WTC11 (cell line): ENCODE data around the gene MRPL39. TPM values are rescaled to one million over a fixed set of nuclear protein-coding genes. Genes with fewer than 3 reads are reported as not detected.

Experiments used
- CREM ChIP-seq: sonication (generic); formaldehyde crosslinking; IDR thresholded peaks from 2 replicates; pipeline ENCODE4 v1.8.1; 2022; ENCODE audit warnings: mild to moderate bottlenecking, missing genetic modification reagents, moderate library complexity
- ESRRA ChIP-seq: sonication (generic); formaldehyde crosslinking; IDR thresholded peaks from 2 replicates; pipeline ENCODE4 v1.8.1; 2022; ENCODE audit warnings: mild to moderate bottlenecking, missing genetic modification reagents, borderline replicate concordance
- ETV6 ChIP-seq: sonication (generic); formaldehyde crosslinking; IDR thresholded peaks from 2 replicates; pipeline ENCODE4 v1.8.1; 2022; ENCODE audit warnings: mild to moderate bottlenecking, missing genetic modification reagents
- JAZF1 ChIP-seq: fragments of 250-450 bp; sonication (Bioruptor Pico); IDR thresholded peaks from 2 replicates; pipeline ENCODE4 v1.9.0; 2021; ENCODE audit warnings: moderate library complexity, mild to moderate bottlenecking, inconsistent platforms
- JUN ChIP-seq: sonication (generic); formaldehyde crosslinking; IDR thresholded peaks from 2 replicates; pipeline ENCODE4 v1.8.0; 2023; ENCODE audit warnings: mild to moderate bottlenecking, missing genetic modification reagents
- NR3C1 ChIP-seq: sonication (generic); formaldehyde crosslinking; conservative IDR thresholded peaks from 2 replicates; pipeline ENCODE4 v1.8.1; 2023; ENCODE audit warnings: low read depth, mild to moderate bottlenecking, missing genetic modification reagents
- OVOL2 ChIP-seq: fragments of 250-450 bp; sonication (Bioruptor Pico); IDR thresholded peaks from 2 replicates; pipeline ENCODE4 v1.9.0; 2021; ENCODE audit warnings: mild to moderate bottlenecking, borderline replicate concordance
- SOX15 ChIP-seq: fragments of 250-450 bp; sonication (Bioruptor Pico); IDR thresholded peaks from 2 replicates; pipeline ENCODE4 v1.9.0; 2021; ENCODE audit warnings: mild to moderate bottlenecking
- ZNF219 ChIP-seq: sonication (generic); formaldehyde crosslinking; IDR thresholded peaks from 2 replicates; pipeline ENCODE4 v1.8.0; 2023; ENCODE audit warnings: missing genetic modification reagents, mild to moderate bottlenecking, borderline replicate concordance
- total RNA-seq: library from RNA; stranded (reverse); gene quantifications from 3 replicates; pipeline ENCODE4 v1.2.3, GENCODE V29; 2021
- TF ChIP-seq, protein P1 (sequence below): sonication (generic); formaldehyde crosslinking; IDR thresholded peaks from 2 replicates; pipeline ENCODE4 v1.8.1; 2023; ENCODE audit warnings: mild to moderate bottlenecking, missing genetic modification reagents
- TF ChIP-seq, protein P2 (sequence below): fragments of 250-450 bp; sonication (Bioruptor Pico); IDR thresholded peaks from 2 replicates; pipeline ENCODE4 v1.9.0; 2021; ENCODE audit warnings: mild to moderate bottlenecking
- TF ChIP-seq, protein P3 (sequence below): sonication (generic); formaldehyde crosslinking; conservative IDR thresholded peaks from 2 replicates; pipeline ENCODE4 v1.8.1; 2023; ENCODE audit warnings: mild to moderate bottlenecking, low read depth, missing genetic modification reagents, moderate library complexity
- TF ChIP-seq, protein P4 (sequence below): sonication (generic); formaldehyde crosslinking; IDR thresholded peaks from 2 replicates; pipeline ENCODE4 v1.8.0; 2022; ENCODE audit warnings: mild to moderate bottlenecking, missing genetic modification reagents
- TF ChIP-seq, protein P5 (sequence below): sonication (generic); formaldehyde crosslinking; IDR thresholded peaks from 2 replicates; pipeline ENCODE4 v1.8.1; 2023; ENCODE audit warnings: mild to moderate bottlenecking, moderate library complexity, missing genetic modification reagents
- TF ChIP-seq, protein P6 (sequence below): sonication (generic); formaldehyde crosslinking; IDR thresholded peaks from 2 replicates; pipeline ENCODE4 v1.8.1; 2022; ENCODE audit warnings: missing genetic modification reagents, borderline replicate concordance
- TF ChIP-seq, protein P7 (sequence below): sonication (generic); formaldehyde crosslinking; IDR thresholded peaks from 2 replicates; pipeline ENCODE4 v1.8.0; 2023; ENCODE audit warnings: missing genetic modification reagents
- TF ChIP-seq, protein P8 (sequence below): sonication (generic); formaldehyde crosslinking; IDR thresholded peaks from 2 replicates; pipeline ENCODE4 v1.8.0; 2023; ENCODE audit warnings: missing genetic modification reagents, mild to moderate bottlenecking, borderline replicate concordance

MRPL39 gene
- total RNA-seq, 1 experiment from 2014 or later: 34.7 TPM

DNA sequence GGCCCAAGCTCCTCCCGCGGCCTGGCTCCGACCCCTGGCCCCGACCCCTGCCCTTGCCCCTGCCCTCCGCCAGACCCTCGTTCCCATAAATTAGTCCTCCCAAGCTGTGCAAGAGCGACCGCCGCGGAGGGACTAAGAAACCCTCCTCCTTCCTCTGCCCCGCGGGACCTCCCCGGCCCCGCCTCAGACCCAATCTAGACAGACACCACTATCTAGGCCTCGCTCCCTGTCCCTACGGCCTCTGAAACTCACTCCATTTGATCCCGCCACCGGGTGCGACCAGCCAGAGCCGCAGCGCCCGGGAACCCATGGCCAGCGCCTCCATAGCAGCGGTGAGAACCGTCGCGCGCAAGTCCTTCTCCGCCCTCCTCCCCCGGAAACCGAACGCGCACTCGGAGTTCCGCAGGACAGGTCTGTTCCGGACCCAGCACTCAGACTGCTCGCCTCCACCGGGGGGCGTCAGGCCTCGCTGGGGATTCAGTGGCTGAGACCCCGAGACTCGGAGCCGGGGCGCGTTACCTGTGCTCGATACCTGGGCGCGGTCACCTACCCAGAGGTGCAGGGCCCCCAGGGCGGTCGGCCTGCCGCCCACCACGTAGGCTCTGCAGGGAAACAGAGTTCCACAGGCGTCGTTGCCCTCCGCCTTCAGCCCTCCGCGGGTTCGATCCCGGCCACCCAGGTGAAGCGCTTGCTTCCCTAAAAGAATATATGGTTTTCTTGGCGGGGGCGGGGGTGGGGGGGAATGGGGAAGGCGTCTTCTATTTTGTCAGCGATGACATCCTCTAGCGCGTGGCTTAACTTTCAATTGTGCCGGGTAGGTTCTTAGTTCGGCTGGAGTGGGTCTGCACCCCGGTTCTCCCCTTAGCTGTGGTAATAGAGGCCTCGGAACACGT, at the start of gene MRPL39 (continued):
- TF ChIP-seq, protein P1, sequence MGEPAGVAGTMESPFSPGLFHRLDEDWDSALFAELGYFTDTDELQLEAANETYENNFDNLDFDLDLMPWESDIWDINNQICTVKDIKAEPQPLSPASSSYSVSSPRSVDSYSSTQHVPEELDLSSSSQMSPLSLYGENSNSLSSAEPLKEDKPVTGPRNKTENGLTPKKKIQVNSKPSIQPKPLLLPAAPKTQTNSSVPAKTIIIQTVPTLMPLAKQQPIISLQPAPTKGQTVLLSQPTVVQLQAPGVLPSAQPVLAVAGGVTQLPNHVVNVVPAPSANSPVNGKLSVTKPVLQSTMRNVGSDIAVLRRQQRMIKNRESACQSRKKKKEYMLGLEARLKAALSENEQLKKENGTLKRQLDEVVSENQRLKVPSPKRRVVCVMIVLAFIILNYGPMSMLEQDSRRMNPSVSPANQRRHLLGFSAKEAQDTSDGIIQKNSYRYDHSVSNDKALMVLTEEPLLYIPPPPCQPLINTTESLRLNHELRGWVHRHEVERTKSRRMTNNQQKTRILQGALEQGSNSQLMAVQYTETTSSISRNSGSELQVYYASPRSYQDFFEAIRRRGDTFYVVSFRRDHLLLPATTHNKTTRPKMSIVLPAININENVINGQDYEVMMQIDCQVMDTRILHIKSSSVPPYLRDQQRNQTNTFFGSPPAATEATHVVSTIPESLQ: no peak
- TF ChIP-seq SOX15 (CRISPR knock-in tag): no peak
- TF ChIP-seq NR3C1: 0 out of 2 replicates have a peak, but pooled peaks have one; percentile 29
- no peak for TF ChIP-seq OVOL2 (CRISPR knock-in tag)
- TF ChIP-seq, protein P2, sequence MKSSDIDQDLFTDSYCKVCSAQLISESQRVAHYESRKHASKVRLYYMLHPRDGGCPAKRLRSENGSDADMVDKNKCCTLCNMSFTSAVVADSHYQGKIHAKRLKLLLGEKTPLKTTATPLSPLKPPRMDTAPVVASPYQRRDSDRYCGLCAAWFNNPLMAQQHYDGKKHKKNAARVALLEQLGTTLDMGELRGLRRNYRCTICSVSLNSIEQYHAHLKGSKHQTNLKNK (CRISPR knock-in tag): no peak
- TF ChIP-seq JAZF1: no peak
- TF ChIP-seq JUN (CRISPR knock-in tag): peak; percentile 89
- TF ChIP-seq, protein P3, sequence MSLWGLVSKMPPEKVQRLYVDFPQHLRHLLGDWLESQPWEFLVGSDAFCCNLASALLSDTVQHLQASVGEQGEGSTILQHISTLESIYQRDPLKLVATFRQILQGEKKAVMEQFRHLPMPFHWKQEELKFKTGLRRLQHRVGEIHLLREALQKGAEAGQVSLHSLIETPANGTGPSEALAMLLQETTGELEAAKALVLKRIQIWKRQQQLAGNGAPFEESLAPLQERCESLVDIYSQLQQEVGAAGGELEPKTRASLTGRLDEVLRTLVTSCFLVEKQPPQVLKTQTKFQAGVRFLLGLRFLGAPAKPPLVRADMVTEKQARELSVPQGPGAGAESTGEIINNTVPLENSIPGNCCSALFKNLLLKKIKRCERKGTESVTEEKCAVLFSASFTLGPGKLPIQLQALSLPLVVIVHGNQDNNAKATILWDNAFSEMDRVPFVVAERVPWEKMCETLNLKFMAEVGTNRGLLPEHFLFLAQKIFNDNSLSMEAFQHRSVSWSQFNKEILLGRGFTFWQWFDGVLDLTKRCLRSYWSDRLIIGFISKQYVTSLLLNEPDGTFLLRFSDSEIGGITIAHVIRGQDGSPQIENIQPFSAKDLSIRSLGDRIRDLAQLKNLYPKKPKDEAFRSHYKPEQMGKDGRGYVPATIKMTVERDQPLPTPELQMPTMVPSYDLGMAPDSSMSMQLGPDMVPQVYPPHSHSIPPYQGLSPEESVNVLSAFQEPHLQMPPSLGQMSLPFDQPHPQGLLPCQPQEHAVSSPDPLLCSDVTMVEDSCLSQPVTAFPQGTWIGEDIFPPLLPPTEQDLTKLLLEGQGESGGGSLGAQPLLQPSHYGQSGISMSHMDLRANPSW: no peak
- TF ChIP-seq, protein P4, sequence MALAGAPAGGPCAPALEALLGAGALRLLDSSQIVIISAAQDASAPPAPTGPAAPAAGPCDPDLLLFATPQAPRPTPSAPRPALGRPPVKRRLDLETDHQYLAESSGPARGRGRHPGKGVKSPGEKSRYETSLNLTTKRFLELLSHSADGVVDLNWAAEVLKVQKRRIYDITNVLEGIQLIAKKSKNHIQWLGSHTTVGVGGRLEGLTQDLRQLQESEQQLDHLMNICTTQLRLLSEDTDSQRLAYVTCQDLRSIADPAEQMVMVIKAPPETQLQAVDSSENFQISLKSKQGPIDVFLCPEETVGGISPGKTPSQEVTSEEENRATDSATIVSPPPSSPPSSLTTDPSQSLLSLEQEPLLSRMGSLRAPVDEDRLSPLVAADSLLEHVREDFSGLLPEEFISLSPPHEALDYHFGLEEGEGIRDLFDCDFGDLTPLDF (CRISPR knock-in tag): 0 out of 2 replicates have a peak, but pooled peaks have one; percentile 67
- TF ChIP-seq, protein P5, sequence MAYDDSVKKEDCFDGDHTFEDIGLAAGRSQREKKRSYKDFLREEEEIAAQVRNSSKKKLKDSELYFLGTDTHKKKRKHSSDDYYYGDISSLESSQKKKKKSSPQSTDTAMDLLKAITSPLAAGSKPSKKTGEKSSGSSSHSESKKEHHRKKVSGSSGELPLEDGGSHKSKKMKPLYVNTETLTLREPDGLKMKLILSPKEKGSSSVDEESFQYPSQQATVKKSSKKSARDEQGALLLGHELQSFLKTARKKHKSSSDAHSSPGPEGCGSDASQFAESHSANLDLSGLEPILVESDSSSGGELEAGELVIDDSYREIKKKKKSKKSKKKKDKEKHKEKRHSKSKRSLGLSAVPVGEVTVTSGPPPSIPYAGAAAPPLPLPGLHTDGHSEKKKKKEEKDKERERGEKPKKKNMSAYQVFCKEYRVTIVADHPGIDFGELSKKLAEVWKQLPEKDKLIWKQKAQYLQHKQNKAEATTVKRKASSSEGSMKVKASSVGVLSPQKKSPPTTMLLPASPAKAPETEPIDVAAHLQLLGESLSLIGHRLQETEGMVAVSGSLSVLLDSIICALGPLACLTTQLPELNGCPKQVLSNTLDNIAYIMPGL: peak; percentile 98
- TF ChIP-seq, protein P6, sequence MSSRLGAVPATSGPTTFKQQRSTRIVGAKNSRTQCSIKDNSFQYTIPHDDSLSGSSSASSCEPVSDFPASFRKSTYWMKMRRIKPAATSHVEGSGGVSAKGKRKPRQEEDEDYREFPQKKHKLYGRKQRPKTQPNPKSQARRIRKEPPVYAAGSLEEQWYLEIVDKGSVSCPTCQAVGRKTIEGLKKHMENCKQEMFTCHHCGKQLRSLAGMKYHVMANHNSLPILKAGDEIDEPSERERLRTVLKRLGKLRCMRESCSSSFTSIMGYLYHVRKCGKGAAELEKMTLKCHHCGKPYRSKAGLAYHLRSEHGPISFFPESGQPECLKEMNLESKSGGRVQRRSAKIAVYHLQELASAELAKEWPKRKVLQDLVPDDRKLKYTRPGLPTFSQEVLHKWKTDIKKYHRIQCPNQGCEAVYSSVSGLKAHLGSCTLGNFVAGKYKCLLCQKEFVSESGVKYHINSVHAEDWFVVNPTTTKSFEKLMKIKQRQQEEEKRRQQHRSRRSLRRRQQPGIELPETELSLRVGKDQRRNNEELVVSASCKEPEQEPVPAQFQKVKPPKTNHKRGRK (CRISPR knock-in tag): 0 out of 2 replicates have a peak, but pooled peaks have one; percentile 28
- 0 out of 2 replicates have a peak, but pooled peaks have one; percentile 62 for TF ChIP-seq ESRRA (CRISPR knock-in tag)
- peak; percentile 79 for TF ChIP-seq ETV6 (CRISPR knock-in tag)
- TF ChIP-seq ZNF219: peak; percentile 85; the same call in 1 of the 2 replicates
- TF ChIP-seq, protein P7, sequence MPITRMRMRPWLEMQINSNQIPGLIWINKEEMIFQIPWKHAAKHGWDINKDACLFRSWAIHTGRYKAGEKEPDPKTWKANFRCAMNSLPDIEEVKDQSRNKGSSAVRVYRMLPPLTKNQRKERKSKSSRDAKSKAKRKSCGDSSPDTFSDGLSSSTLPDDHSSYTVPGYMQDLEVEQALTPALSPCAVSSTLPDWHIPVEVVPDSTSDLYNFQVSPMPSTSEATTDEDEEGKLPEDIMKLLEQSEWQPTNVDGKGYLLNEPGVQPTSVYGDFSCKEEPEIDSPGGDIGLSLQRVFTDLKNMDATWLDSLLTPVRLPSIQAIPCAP (CRISPR knock-in tag): 0 out of 2 replicates have a peak, but pooled peaks have one; percentile 55
- TF ChIP-seq, protein P8, sequence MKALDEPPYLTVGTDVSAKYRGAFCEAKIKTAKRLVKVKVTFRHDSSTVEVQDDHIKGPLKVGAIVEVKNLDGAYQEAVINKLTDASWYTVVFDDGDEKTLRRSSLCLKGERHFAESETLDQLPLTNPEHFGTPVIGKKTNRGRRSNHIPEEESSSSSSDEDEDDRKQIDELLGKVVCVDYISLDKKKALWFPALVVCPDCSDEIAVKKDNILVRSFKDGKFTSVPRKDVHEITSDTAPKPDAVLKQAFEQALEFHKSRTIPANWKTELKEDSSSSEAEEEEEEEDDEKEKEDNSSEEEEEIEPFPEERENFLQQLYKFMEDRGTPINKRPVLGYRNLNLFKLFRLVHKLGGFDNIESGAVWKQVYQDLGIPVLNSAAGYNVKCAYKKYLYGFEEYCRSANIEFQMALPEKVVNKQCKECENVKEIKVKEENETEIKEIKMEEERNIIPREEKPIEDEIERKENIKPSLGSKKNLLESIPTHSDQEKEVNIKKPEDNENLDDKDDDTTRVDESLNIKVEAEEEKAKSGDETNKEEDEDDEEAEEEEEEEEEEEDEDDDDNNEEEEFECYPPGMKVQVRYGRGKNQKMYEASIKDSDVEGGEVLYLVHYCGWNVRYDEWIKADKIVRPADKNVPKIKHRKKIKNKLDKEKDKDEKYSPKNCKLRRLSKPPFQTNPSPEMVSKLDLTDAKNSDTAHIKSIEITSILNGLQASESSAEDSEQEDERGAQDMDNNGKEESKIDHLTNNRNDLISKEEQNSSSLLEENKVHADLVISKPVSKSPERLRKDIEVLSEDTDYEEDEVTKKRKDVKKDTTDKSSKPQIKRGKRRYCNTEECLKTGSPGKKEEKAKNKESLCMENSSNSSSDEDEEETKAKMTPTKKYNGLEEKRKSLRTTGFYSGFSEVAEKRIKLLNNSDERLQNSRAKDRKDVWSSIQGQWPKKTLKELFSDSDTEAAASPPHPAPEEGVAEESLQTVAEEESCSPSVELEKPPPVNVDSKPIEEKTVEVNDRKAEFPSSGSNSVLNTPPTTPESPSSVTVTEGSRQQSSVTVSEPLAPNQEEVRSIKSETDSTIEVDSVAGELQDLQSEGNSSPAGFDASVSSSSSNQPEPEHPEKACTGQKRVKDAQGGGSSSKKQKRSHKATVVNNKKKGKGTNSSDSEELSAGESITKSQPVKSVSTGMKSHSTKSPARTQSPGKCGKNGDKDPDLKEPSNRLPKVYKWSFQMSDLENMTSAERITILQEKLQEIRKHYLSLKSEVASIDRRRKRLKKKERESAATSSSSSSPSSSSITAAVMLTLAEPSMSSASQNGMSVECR (CRISPR knock-in tag): peak; percentile 94
- peak; percentile 73; the same call in 1 of the 2 replicates for TF ChIP-seq CREM (CRISPR knock-in tag)
